Activated CD8-positive, alpha-beta memory T cell treated with anti-CD3 and anti-CD28 coated beads, Interleukin-2, amount 10 ng/mL, durations not matched to agents 7 days and 5 days (primary cell): ENCODE measurements around the gene SUSD1. TPM values are rescaled to one million over a fixed set of nuclear protein-coding genes. Genes with fewer than 3 reads are reported as not detected.
"Not testable (repeated sequence)": the region's sequence is repeated elsewhere in the genome, so short reads cannot be mapped to it uniquely, and the experiment has no call there.

Source experiments
- ATAC-seq: fragments of 150-1000 bp; cut with Tn5 transposase; one replicate; pipeline ENCODE4 v1.10.0; 2021; ENCODE audit warnings: moderate library complexity
- CTCF ChIA-PET: fragments of 350-600 bp; sonication (Branson Sonifier 250); formaldehyde crosslinking; loops from one replicate; lab custom pipeline; 2021; ENCODE audit warnings: antibody characterized with exemption; lab: Charles Lee
- DNase-seq: peaks from one replicate; pipeline ENCODE4 v3.0.0-alpha.2; 2020
- H3K27ac Mint-ChIP-seq: one replicate; pipeline ENCODE4 v1.8.0; 2021; ENCODE audit warnings: mild to moderate bottlenecking, mixed read lengths
- H3K27me3 Mint-ChIP-seq: one replicate; pipeline ENCODE4 v1.8.0; 2021; ENCODE audit warnings: mixed read lengths
- H3K36me3 Mint-ChIP-seq: one replicate; pipeline ENCODE4 v1.8.0; 2021; ENCODE audit warnings: mild to moderate bottlenecking, mixed read lengths
- H3K4me1 Mint-ChIP-seq: one replicate; pipeline ENCODE4 v1.8.0; 2021; ENCODE audit warnings: mixed read lengths
- H3K4me3 Mint-ChIP-seq: one replicate; pipeline ENCODE4 v1.8.0; 2021; ENCODE audit warnings: mild to moderate bottlenecking, moderate library complexity, mixed read lengths
- H3K9me3 Mint-ChIP-seq: one replicate; pipeline ENCODE4 v1.8.0; 2022; ENCODE audit warnings: low read depth, mixed read lengths
- total RNA-seq, 2 experiments: library from RNA; stranded (reverse); gene quantifications; one replicate each; pipeline ENCODE4 v1.2.3, GENCODE V29; 2021

Gene SUSD1
- total RNA-seq, 2 experiments from 2014 or later = 18.5 to 21.2 TPM

DNA sequence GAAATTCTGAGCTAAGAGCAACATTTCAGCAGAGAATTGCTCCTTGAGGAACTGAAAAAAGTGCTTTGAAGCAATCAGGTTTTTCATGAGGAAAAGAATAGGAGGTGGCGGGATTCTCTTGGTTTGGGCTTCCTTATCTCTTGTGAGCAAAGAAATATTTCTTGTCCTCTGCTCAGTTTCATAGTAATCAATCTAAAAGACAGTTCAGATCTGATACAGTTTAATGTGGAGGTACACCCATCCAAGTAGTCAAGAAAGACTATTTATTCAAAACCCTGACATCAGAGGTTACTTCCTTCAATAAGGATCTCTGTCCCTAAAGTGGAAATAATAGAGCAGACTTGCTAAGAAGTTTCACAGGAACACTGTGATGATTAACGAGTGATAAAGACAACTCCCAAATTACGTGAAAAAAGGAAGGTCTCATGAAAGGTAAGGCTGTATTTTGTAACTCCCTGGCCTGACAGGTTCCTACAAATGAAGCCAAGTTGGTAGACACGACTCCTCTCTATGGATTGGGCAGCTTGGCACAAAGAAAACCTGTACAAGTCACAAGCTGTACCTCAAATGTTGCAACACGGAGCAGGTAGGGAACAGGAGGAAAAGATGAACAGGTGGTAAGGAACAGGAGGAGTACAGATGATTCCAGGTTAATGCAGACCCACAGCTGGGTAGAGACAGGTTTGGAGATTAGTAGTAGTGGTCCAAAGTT lies 94.1 kb downstream of the SUSD1 start:
- CTCF ChIA-PET = interaction anchor here (1.3 to 2.1 kb wide), 2 partner anchors 285 to 298 kb away, joined by 3 to 4 read pairs; no protein-coding TSS in a partner anchor
- DNase-seq (no peak), ATAC-seq (no peak)
- H3K4me1 Mint-ChIP-seq = peaks cover 13% of the 10 kb centered on the region
- peaks cover 8% of the 10 kb centered on the region for H3K36me3 Mint-ChIP-seq
- no peak overlapping the region for H3K4me3 Mint-ChIP-seq
- H3K27ac Mint-ChIP-seq = no peak overlapping the region
- H3K9me3 Mint-ChIP-seq = no peaks in the 10 kb centered on the region
- no peaks in the 10 kb centered on the region for H3K27me3 Mint-ChIP-seq

DNA sequence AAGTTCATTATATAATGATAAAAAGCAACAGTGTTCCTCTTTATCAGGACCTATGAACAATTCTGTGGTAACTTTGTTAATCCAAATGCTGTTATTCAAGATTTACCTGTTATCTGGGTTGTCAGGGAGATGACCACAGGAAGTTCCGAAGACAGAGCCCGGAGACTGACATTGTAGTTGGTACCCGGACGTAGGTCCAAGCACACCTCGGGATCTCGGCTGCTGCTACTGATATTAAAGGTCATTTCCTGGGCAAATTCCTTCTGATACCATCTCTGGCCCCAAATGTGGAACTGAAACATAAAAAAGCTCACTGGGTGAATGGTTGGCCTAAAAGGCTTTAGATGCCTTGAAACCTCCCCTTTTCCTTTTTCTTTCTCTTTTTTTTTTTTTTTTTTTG lies 96.7 kb downstream of the SUSD1 start:
- Mint-ChIP-seq H3K36me3 (peaks cover 13% of the 10 kb centered on the region), H3K4me3 (no peak overlapping the region), H3K27ac (no peak overlapping the region), H3K27me3 (peaks cover 3% of the 10 kb centered on the region), H3K4me1 (peaks cover 18% of the 10 kb centered on the region), H3K9me3 (no peaks in the 10 kb centered on the region)
- ATAC-seq (no peak), DNase-seq (no peak)
- CTCF ChIA-PET = interaction anchor here (1.3 to 1.4 kb wide), 2 partner anchors 8 to 11 kb away, joined by 5 read pairs; no protein-coding TSS in a partner anchor

DNA sequence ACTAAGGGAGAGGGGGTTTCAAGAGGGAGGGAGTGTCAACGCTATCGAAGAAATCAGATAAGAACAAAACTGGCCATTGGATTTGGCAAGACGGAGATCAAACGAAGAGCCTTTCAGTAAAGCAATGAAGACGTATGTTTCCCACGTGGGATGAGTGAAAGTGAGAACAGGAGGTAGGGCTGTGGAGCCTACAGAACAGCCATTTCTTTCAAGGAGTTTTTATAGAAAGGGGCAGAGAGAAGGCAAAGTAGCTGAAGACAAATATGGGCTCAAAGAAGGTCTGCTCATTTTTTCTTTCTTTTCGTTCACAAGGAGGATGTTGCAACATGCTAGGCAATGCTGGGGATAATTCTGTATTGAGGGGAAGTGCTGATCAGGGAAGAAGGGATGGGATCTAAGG lies 98.3 kb downstream of the SUSD1 start:
- CTCF ChIA-PET = interaction anchor here (2.7 to 3.7 kb wide), 2 partner anchors 180 to 318 kb away, joined by 14 to 32 read pairs; partner anchors contain the start of gene UGCG
- DNase-seq (no peak), ATAC-seq (no peak)
- H3K27me3 Mint-ChIP-seq = peaks cover 3% of the 10 kb centered on the region
- peaks cover 13% of the 10 kb centered on the region for H3K36me3 Mint-ChIP-seq
- H3K9me3 Mint-ChIP-seq = no peaks in the 10 kb centered on the region
- H3K4me1 Mint-ChIP-seq = peaks cover 18% of the 10 kb centered on the region
- no peak overlapping the region for H3K4me3 Mint-ChIP-seq
- no peak overlapping the region for H3K27ac Mint-ChIP-seq

DNA sequence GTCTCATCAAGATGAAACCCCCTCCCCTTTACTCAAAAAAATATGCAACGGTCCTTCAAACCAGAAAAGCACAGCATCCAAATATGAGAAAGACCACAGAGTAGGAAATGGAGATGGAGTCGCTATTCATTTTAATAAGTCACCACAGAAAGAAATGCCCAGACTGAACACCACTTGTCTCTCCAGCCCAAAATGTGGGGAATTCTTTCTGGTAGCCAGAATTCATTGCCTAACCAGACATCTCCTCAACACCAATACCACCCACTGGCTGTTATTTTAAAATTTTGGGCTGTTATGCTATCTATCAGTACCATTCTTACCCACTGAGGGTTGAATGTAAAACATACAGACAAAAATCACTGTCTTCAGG lies 100.1 kb downstream of the SUSD1 start:
- Mint-ChIP-seq H3K4me1 (peaks cover 18% of the 10 kb centered on the region), H3K27ac (no peak overlapping the region), H3K4me3 (no peak overlapping the region), H3K36me3 (peaks cover 17% of the 10 kb centered on the region), H3K27me3 (peaks cover 3% of the 10 kb centered on the region), H3K9me3 (no peaks in the 10 kb centered on the region)
- DNase-seq (no peak), ATAC-seq (no peak)
- CTCF ChIA-PET = interaction anchor here (0.6 to 3.7 kb wide), 41 partner anchors 10 to 477 kb away, joined by 3 to 32 read pairs (median 4); partner anchors contain the start of genes HSDL2 and UGCG

DNA sequence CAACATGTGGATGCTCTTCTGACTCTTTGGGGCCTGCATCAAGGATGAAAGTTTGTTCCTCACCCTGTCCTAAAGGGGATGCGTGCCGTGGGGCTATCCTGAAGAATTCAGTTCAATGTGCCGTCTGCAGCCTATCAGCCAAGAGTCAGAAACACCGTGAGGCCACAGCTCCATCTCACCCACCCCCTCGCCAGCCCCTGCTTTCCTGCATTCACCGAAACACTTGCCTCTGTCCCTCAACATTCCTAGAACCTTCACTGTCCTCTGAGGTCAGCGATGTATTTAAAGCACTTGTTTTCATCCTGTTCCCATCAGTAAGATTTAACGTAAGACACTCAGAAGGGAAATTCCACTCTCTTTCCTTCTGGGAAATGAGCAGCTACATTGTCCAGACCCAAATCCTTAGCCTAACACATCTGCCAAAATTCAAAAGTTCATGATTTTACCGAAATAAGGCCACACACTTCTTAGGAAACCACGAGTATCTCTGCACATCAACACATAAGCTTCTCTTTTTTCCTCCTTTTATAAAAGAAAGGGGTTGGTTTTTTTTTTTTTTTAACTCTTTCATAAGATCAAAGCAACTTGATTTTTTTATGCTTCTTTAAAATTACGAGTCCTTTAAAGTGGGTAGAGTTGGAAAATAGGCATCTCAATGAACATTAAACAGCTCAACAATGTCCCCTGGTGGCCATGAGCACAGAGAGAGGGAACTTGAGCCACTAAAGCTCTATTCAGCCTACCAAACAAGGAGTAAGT lies 100.7 kb downstream of the SUSD1 start:
- DNase-seq (peak; percentile 74), ATAC-seq (peak; percentile 61)
- CTCF ChIA-PET = interaction anchor here (0.6 to 3.7 kb wide), 43 partner anchors 9 to 476 kb away, joined by 3 to 32 read pairs (median 4); partner anchors contain the start of genes HSDL2 and UGCG
- Mint-ChIP-seq H3K27ac (no peak overlapping the region), H3K4me1 (peaks cover 18% of the 10 kb centered on the region), H3K9me3 (no peaks in the 10 kb centered on the region), H3K27me3 (peaks cover 3% of the 10 kb centered on the region), H3K36me3 (peaks cover 17% of the 10 kb centered on the region), H3K4me3 (no peak overlapping the region)

DNA sequence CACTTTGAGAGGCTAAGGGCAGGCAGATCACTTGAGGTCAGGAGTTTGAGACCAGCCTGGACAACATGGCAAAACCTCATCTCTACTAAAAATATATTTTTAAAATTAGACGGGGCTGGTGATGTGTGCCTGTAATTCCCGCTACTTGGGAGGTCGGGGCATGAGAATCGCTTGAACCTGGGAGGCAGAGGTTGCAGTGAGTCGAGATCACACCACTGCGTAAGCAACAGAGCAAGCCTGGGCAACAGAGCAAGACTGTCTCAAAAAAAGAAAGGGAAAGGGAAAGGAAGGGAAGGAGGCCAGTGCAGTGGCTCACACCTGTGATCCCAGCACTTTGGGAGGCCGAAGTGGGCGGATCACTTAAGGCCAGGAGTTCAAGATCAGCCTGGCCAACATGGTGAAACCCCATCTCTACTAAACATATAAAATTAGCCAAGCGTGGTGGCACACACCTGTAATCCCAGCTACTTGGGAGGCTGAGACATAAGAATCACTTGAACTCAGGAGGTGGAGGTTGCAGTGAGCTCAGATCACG lies 101.4 kb downstream of the SUSD1 start:
- not testable (repeated sequence) for H3K27me3 Mint-ChIP-seq, H3K4me3 Mint-ChIP-seq, ATAC-seq, DNase-seq, H3K27ac Mint-ChIP-seq, H3K9me3 Mint-ChIP-seq
- H3K4me1 Mint-ChIP-seq = peaks cover 18% of the 10 kb centered on the region
- peaks cover 16% of the 10 kb centered on the region for H3K36me3 Mint-ChIP-seq
- CTCF ChIA-PET = interaction anchor here (0.7 to 3.7 kb wide), 15 partner anchors 8 to 475 kb away, joined by 3 to 32 read pairs (median 5); no protein-coding TSS in a partner anchor

DNA sequence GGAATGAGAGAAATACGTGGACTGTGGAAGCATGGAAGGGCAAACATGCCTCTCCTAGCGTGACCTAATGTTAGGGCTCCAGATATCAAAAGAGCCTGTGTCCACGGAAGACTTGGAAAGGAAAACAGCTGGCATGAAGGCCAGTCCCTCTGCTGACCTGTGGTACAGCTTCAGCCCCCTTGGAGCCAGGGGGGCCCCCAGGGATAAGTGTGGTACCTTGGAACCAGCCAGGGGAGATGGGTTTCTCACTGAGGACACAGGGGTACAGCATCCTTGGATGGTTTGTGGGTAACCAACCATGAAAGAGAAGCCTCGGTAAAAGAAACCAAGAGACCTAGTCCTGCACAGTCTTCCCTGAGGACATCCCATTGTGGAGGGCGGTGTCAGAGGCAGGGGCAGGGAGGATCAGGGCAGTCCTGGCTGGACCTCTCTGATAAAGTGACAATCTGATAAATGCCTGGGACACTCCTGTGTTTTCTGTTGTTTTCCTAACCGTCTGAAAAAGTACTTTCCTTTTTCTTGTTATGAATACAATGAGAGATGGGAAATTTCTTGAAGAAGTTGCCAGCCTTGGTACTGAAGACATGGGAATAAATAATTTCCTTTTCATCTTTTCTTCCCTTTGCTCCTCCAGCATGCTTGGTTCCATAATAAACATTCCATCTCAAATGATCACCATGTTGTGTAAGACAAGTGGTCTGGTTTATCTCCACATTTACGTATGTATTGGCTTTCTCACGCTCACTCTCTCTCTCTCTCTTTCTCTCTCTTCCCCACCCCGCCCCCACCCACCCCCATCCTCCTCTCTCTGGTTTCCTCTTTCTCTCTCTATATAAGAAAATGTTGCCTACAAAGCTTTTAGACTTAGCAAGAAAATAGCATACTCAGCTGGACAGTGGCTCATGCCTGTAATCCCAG lies 102.1 kb downstream of the SUSD1 start:
- Mint-ChIP-seq H3K9me3 (no peaks in the 10 kb centered on the region), H3K36me3 (peaks cover 18% of the 10 kb centered on the region), H3K27me3 (peaks cover 3% of the 10 kb centered on the region), H3K27ac (no peak overlapping the region), H3K4me1 (peaks cover 18% of the 10 kb centered on the region), H3K4me3 (no peak overlapping the region)
- CTCF ChIA-PET = interaction anchor here (1.0 to 3.7 kb wide), 4 partner anchors 58 to 314 kb away, joined by 4 to 32 read pairs (median 14); no protein-coding TSS in a partner anchor
- ATAC-seq = no peak
- no peak for DNase-seq

DNA sequence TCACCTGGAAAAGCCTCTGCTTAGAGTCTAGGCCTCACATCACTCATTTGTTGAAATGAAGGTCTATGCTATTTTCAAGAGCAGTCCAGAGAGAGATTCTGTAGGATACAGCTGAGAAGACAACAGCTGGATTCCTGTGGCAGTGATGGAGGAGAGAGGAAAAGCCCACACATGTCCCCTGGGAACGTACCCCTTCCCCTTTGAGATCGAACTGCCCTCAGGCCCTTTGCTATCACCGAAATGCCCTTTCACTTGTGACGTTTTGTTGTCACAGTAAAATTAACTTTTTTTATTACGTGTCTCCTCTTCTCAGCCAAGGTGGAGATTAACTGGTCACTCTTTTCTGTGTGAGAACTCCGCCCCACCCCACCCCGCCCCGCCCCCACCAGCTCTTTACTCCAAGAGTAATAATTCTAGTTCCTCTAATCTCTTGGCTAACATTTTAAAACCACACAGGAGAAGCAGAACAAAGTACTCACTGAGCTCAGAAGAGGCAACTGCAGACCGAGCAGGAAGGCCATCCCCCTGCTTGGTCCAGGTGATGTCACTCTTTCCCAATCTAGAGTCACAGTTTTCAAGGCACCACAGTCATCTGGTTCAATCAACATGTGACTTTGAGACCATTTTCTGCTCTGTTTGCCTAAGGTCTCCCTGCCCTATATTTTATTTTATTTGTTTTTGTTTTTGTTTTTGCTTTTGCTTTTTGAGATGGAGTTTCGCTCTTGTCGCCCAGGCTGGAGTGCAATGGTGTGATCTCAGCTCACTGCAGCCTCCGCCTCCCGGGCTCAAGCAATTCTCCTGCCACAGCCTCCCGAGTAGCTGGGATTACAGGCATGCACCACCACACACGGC lies 105.6 kb downstream of the SUSD1 start:
- no peaks in the 10 kb centered on the region for H3K9me3 Mint-ChIP-seq
- ATAC-seq (no peak), DNase-seq (no peak)
- CTCF ChIA-PET = interaction anchor here (1.5 kb wide), 1 partner anchor 10 kb away, joined by 5 read pairs; no protein-coding TSS in a partner anchor
- no peak overlapping the region for H3K27ac Mint-ChIP-seq
- peaks cover 16% of the 10 kb centered on the region for H3K36me3 Mint-ChIP-seq
- H3K27me3 Mint-ChIP-seq = peaks cover 2% of the 10 kb centered on the region
- H3K4me3 Mint-ChIP-seq = no peak overlapping the region
- peaks cover 5% of the 10 kb centered on the region for H3K4me1 Mint-ChIP-seq

DNA sequence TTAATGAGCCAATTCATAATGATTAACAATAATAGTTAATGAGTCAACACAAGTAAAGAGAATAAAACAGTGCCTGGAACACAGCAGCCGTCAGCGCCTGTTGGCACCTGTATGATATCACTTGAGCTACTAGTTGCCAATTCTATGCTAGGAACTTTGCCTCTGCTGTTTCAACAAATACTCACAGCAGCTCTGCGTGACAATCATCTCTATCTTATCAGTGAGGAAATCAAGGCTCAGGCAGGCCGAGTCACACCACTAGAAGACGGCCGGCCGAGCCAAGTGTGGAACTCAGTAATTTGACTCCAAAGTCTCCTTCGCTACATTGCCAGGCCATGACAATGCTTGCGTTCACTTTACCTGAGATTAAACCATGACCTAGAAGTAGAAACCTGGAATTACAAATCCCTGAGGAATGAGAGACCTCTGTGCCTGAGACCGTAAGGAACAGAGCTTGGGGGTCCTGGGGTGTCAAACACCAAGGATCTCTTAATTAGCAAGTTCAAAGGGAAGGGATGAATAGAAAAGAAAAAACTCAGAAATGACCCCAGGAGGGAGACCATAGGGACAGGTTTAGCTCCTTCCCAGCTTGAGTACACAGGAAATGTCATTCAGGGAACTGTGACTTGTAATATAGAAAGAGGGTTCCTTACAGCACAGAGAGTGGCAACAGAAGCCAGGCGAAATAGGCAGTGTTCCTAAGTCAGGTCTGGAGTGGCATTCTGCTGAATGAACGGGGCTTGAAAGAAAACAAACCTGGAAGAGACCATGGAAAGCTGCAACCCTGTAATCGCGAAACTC lies 109.1 kb downstream of the SUSD1 start:
- Mint-ChIP-seq H3K4me1 (peaks cover 18% of the 10 kb centered on the region), H3K4me3 (no peak overlapping the region), H3K27ac (no peak overlapping the region), H3K9me3 (no peaks in the 10 kb centered on the region), H3K27me3 (no peaks in the 10 kb centered on the region), H3K36me3 (peaks cover 24% of the 10 kb centered on the region)
- ATAC-seq (no peak), DNase-seq (no peak)
- CTCF ChIA-PET = interaction anchor here (0.9 kb wide), 1 partner anchor 8 kb away, joined by 4 read pairs; no protein-coding TSS in a partner anchor

DNA sequence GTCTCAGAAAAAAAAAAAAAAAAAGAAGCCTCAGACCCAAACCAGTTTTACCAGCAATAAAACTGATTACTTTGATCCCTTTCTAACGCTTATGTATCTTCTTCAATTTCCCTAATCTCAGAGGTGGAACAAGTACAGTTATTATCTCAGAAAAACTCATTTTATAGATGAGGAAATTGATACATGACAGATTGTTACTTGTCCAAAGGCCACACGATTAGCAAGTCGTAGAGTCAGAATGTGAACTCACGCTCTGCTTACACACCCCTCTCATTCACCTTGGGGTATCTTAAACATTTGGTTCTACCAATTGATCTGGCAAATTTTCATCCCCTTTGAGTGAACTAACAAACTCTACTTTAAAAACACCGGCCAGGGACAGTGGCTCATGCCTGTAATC lies 110.2 kb downstream of the SUSD1 start:
- Mint-ChIP-seq H3K27ac (no peak overlapping the region), H3K4me3 (no peak overlapping the region), H3K36me3 (peaks cover 28% of the 10 kb centered on the region), H3K27me3 (no peaks in the 10 kb centered on the region), H3K9me3 (peaks cover 2% of the 10 kb centered on the region), H3K4me1 (peaks cover 22% of the 10 kb centered on the region)
- no peak for DNase-seq
- no peak for ATAC-seq
- CTCF ChIA-PET = interaction anchor here (0.9 kb wide), 1 partner anchor 9 kb away, joined by 4 read pairs; no protein-coding TSS in a partner anchor

DNA sequence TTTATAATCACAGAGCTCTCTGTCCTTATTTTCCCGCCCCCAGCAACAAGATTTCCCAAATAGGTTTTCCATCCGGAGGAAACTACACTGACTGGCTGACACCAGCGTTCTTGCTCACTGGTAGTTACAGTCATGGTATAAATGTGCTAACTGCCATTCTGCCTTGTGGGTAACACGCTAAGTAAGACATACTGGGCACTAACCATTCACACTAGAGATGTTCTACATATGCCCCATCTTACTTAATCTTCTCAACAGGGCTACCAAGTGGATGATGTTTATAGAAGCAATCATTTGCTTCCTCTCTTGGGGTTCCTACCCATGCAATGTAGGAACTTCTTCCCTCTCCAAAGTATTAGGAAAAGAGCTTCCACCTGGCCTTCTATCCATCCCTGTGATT lies 111.5 kb downstream of the SUSD1 start:
- CTCF ChIA-PET = no interaction called here
- Mint-ChIP-seq H3K4me3 (no peak overlapping the region), H3K9me3 (peaks cover 2% of the 10 kb centered on the region), H3K4me1 (peaks cover 22% of the 10 kb centered on the region), H3K27ac (no peak overlapping the region), H3K27me3 (no peaks in the 10 kb centered on the region), H3K36me3 (peaks cover 36% of the 10 kb centered on the region)
- DNase-seq (no peak), ATAC-seq (no peak)
